A204.1 (cell line): ENCODE measurements around the gene QRFPR.
"Not testable (repeated sequence)": the region's sequence is repeated elsewhere in the genome, so short reads cannot be mapped to it uniquely, and the experiment has no call there.

Experiments
- FAIRE-seq: peaks from 2 replicates; lab custom pipeline; 2012; peaks lifted over from hg19 to GRCh38; lab: Jason Lieb, UNC

Gene QRFPR

DNA sequence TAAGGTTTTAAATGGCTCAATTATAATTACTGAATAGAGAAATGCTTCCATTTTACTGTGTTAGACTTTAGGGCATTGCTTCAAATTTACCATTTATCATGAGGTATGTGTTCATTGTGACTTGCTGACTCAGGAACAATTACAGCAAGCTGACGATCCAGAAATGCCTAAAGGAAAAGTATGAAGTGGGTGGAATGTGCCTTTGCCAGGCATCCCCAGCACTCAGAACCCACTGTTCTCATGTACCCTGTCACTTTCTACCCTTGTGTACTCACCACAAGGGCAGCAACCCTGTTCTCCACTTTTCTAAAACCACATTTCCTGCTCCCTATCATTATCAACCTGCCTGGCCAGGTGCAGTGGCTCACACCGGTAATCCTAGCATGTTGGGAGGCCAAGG, 41.5 kb downstream of the QRFPR start:
- FAIRE-seq = no peak

- no peak for FAIRE-seq
These were observed 42.3 kb downstream of the QRFPR start for GRCh38 chr4:121338518-121338917.

GRCh38 chr4:121336706-121337105, 44.1 kb downstream of the QRFPR start:
- no peak for FAIRE-seq

DNA sequence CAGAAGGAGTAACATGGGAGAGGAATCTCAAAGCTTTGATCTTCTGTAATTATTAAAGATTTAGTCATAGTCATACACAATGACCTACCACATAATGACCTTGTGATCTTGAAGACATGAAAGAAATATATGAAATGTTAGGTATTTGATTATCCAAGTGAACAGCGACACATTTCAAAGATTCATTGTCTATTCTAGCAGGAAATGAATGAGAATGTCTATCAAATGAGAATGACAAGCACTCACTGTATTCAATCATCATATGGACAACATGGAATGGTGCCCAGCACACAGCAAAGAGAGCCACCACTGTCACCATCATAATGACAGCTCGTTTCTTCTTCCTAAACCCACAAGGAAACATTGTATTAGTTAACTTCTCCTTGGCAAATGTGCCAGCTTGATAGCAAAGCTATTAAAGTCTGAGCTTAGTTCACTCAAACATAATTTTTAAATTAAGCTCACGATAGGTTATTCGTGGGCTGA, 50.6 kb downstream of the QRFPR start:
- no peak for FAIRE-seq

DNA sequence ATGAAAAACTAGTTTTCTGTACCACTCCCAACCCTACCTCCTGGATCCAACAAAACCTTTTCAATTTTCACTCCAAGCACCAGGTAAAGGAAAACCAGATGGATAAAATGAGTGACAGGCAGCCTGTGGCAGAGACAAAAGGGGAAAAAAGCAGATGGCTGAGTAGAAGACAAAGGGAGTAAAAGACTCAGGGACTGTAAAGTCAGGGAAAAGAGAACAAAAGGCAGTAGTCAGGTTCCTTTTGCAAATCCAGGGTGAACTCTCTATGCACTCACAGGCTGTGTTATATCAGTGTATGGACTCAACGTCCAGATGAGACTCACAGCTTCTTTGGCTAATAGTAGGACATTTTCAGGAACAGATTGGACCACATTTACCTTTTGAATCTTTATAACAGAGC, 54.2 kb downstream of the QRFPR start:
- FAIRE-seq = no peak

DNA sequence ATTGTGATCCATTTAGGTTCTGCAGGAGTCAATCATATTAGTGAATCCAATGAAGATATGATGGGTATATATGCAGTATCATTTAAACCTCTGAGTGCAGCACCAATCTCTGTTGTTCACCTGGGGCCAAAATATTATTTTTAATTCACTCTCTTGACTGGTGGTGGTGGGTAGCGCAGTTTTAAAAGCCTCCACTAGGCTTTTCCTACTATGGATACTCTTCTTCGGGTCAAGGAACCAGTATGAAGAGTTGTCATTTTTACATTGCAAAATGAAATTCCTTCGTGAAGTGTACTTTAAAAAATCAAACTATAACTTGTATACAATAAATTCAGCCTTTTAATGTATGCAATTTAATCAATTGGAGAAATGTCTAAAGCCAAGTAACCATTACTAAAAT, 56.5 kb downstream of the QRFPR start:
- no peak for FAIRE-seq

DNA sequence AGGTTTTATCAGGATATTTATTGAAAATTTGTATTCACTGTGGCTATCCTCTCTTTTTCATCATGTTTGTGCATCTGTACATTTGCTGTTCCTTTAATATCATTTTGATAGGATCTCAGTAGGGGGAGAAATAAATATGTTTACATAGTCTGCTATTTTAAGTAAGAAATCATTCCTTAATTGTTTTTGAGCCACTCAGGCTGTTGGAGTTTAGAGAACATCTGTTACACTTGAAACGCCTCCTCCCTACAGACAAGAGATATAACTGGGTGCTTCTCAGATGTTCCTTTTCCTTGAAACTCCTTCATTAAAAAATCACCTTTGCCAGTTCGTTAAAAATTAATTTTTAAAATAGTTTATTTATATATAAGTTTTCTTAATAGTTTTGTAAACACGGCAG, 59.4 kb downstream of the QRFPR start:
- no peak for FAIRE-seq

- no peak for FAIRE-seq
These were observed 64.7 kb downstream of the QRFPR start for GRCh38 chr4:121316091-121316490.

GRCh38 chr4:121313430-121313829, 67.4 kb downstream of the QRFPR start:
- FAIRE-seq = not testable (repeated sequence)

DNA sequence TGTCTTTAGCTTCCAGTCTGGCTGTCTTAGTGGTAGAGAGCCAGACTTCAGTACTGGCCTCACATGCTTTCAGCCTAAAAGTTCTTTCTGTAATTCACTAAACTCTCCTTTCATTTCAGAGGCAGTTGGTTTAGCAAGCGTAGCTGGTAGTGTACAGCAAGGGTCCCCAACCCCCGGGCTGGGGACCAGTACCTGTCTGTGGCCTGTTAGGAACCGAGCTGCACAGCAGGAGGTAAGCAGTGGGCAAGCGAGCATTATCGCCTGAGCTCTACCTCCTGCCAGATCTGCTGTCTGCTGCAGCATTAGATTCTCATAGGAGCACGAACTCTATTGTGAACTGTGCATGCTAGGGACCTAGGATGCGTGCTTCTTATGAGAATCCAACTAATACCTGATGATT, 72.0 kb downstream of the QRFPR start:
- FAIRE-seq = no peak

DNA sequence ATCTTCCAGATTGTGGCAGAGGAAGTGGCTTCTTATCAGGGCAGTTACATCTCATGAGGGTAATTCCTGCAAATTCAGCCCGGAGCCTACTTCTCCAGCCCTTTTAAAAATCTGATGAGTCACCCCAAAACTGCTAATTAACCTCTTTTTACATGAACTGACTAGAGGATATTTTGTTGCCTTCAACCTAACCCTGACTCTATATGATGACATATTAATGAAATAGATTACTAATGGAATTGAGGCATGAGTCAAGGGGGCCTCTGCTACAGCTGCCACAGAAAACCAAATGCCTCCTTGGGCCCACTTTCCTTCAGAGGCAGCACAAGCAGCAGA, 72.5 kb downstream of the QRFPR start:
- no peak for FAIRE-seq

- FAIRE-seq = no peak
These were observed 73.1 kb downstream of the QRFPR start for GRCh38 chr4:121307445-121308327.

DNA sequence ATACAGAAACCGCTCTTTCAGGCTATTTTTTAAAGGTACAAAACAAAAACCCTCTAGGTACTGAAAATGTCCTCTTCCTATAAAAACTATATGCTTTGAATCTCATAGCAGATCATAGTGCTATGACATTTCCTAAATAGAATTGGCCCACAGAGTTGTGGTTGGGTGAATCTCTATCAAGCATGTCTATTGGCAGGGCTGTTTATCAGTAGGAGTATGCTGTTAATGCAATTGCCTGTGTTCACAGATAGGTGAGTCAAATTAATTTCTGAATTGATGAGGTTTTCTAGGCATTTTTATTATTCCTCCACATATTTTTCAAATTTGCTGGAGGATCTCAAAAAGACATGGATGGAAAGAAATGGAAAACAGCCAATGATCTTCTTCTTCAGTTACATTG, 73.9 kb downstream of the QRFPR start:
- FAIRE-seq = no peak

DNA sequence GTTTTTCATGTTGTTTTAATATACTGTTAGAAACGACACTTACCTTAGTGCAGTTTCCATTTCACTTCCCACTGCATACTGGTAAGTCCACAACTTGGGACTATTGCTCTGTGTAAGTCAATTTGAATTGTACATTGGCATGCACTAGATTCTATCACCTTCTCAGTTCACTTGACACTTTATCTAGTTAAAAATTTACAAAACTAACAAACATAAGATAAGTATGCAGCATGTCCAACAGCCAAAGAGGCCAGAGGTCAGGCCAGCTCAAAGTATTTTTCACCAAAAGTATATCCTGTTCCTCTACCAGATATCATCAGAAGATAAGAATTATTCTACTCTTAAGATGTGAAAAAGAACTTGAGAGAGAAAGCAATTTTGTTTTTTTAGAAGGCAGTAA, 75.9 kb downstream of the QRFPR start:
- FAIRE-seq = no peak

GRCh38 chr4:121299367-121299766, 81.5 kb downstream of the QRFPR start:
- FAIRE-seq = no peak

DNA sequence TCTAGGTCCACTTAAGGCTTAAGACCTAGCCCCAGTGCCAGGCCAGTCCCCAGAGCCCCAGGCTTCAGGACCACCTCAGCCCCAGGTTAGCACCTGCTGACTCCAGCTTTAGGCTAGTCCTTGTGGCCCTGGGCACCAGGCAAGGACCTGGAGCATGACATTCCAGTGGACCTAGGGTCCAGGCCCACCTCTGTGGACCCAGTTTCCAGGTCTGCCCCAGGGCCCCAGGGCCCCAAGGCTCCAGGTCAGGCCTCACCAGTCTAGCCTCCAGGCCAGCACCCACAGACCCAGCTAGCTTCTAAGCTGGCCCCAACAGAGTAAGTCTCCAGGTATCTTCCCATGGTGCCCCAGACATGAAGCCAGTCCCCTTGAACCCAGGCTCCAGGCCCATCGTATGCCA, 97.5 kb downstream of the QRFPR start:
- no peak for FAIRE-seq

DNA sequence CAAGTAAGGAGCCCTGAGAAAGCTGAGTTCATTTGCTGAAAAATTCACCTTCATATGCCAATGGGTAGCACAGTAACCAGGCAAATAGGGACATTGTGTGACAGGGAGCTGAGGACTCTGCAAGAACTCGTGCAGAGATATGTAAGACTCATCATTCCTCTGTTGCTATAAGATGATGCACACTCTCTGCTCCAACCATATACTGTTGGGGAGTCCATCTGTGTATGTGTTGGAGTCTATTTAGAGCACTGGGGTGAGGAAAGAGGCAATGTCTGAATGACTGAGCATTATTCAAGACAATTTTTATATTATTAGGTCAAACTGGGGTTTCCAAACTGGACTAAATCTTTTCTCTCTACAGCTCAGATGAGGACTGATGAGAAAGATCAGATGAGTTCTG, 100.4 kb downstream of the QRFPR start:
- no peak for FAIRE-seq

- no peak for FAIRE-seq
These were observed 101.9 kb downstream of the QRFPR start for GRCh38 chr4:121278811-121279368.
